DMS114 treated with DMSO at 0.1 percent for 48 hours (cell line): ENCODE measurements around the gene ARHGAP31.

Experiments used
- DNase-seq: peaks from one replicate; lab custom pipeline; 2025; ENCODE audit not compliant: unreplicated experiment; lab: John Stamatoyannopoulos, UW

The ARHGAP31 gene

GRCh38 chr3:119376758-119377157 is 82.6 kb downstream of the ARHGAP31 start:
- no peak for DNase-seq

- DNase-seq = no peak
Observed at GRCh38 chr3:119378259-119378803, 84.1 kb downstream of the ARHGAP31 start.

GRCh38 chr3:119380697-119381096 is 86.5 kb downstream of the ARHGAP31 start:
- no peak for DNase-seq

GRCh38 chr3:119382134-119382533 is 88.0 kb downstream of the ARHGAP31 start:
- no peak for DNase-seq

GRCh38 chr3:119388577-119388976 is 94.4 kb downstream of the ARHGAP31 start:
- no peak for DNase-seq

- DNase-seq = no peak
Observed at GRCh38 chr3:119395923-119396358, 101.8 kb downstream of the ARHGAP31 start.

- no peak for DNase-seq
Observed at GRCh38 chr3:119396870-119397269, 102.7 kb downstream of the ARHGAP31 start.

GRCh38 chr3:119400466-119400865 is 106.3 kb downstream of the ARHGAP31 start:
- DNase-seq = no peak

GRCh38 chr3:119401069-119401468 is 106.9 kb downstream of the ARHGAP31 start:
- no peak for DNase-seq

GRCh38 chr3:119401503-119402440 is 107.6 kb downstream of the ARHGAP31 start:
- no peak for DNase-seq

GRCh38 chr3:119402791-119403190 is 108.6 kb downstream of the ARHGAP31 start:
- DNase-seq = no peak

- no peak for DNase-seq
Observed at GRCh38 chr3:119403201-119403600, 109.0 kb downstream of the ARHGAP31 start.

GRCh38 chr3:119405315-119405714 is 111.1 kb downstream of the ARHGAP31 start:
- no peak for DNase-seq

GRCh38 chr3:119408243-119408950 is 114.2 kb downstream of the ARHGAP31 start:
- no peak for DNase-seq

- no peak for DNase-seq
Observed at GRCh38 chr3:119409844-119410243, 115.7 kb downstream of the ARHGAP31 start.

- no peak for DNase-seq
Observed at GRCh38 chr3:119413603-119414280, 119.6 kb downstream of the ARHGAP31 start.

GRCh38 chr3:119416873-119417272 is 122.7 kb downstream of the ARHGAP31 start:
- no peak for DNase-seq

GRCh38 chr3:119417771-119418512 is 123.8 kb downstream of the ARHGAP31 start:
- DNase-seq = no peak

GRCh38 chr3:119418641-119419040 is 124.5 kb downstream of the ARHGAP31 start:
- no peak for DNase-seq

- peak; percentile 16 for DNase-seq
Observed at GRCh38 chr3:119420196-119420595, 126.0 kb downstream of the ARHGAP31 start.
